Epithelial cell of esophagus (primary cell): ENCODE data around the gene BRINP2.

Experiments
- DNase-seq: peaks from one replicate; pipeline ENCODE4 v3.0.0; 2010; ENCODE audit warnings: low read depth
- H3K4me3 ChIP-seq: 2 replicates; pipeline ENCODE4 v1.5.1; 2011; ENCODE audit warnings: mild to moderate bottlenecking, low read length, control low read depth
- CTCF ChIP-seq: IDR thresholded peaks from 2 replicates; pipeline ENCODE4 v1.5.1; 2011; ENCODE audit warnings: low read depth, mild to moderate bottlenecking, low read length, control low read depth, inconsistent platforms; ENCODE audit not compliant: insufficient read depth; ENCODE audit errors: missing control alignments

BRINP2 gene

GRCh38 chr1:177235350-177235749 lies 64.6 kb downstream of the BRINP2 start:
- TF ChIP-seq CTCF: no peak

GRCh38 chr1:177236962-177237361 lies 66.2 kb downstream of the BRINP2 start:
- TF ChIP-seq CTCF: no peak
- no peak for DNase-seq

More at GRCh38 chr1:177235350-177235749, 64.6 kb downstream of the BRINP2 start:
- no peak for DNase-seq
- H3K4me3 ChIP-seq: no peak overlapping the region

GRCh38 chr1:177238967-177239366 lies 68.2 kb downstream of the BRINP2 start:
- DNase-seq: no peak
- H3K4me3 ChIP-seq: no peak overlapping the region
- TF ChIP-seq CTCF: no peak

More at GRCh38 chr1:177236962-177237361, 66.2 kb downstream of the BRINP2 start:
- H3K4me3 ChIP-seq: no peak overlapping the region

GRCh38 chr1:177239792-177240191 lies 69.0 kb downstream of the BRINP2 start:
- DNase-seq: peak; percentile 55
- H3K4me3 ChIP-seq: no peak overlapping the region
- no peak for TF ChIP-seq CTCF

- no peak overlapping the region for H3K4me3 ChIP-seq
Observed at GRCh38 chr1:177243773-177244172, 73.0 kb downstream of the BRINP2 start.

GRCh38 chr1:177246710-177247580 lies 76.2 kb downstream of the BRINP2 start:
- H3K4me3 ChIP-seq: no peak overlapping the region
- TF ChIP-seq CTCF: no peak
- DNase-seq: no peak

More at GRCh38 chr1:177243773-177244172, 73.0 kb downstream of the BRINP2 start:
- DNase-seq: no peak
- TF ChIP-seq CTCF: no peak
